WTC11 (cell line): ENCODE results near the gene SRMS. TPM values are rescaled to one million over a fixed set of nuclear protein-coding genes. Genes with fewer than 3 reads are reported as not detected.
"Not testable (repeated sequence)": the region's sequence is repeated elsewhere in the genome, so short reads cannot be mapped to it uniquely, and the experiment has no call there.

ENCODE experiments used
- ATAC-seq: fragments of 200-7000 bp; cut with Tn5 transposase; 2 replicates; pipeline ENCODE4 v1.10.0; 2021; ENCODE audit warnings: mild to moderate bottlenecking, moderate library complexity
- CTCF ChIA-PET: fragments of 300-600 bp; sonication (Branson Sonifier 250); formaldehyde crosslinking; loops from one replicate; lab custom pipeline; 2021; ENCODE audit warnings: antibody characterized with exemption; lab: Charles Lee
- POLR2A ChIA-PET: fragments of 350-600 bp; sonication (Branson Sonifier 250); formaldehyde crosslinking; loops from one replicate; lab custom pipeline; 2021; ENCODE audit warnings: antibody characterized with exemption; lab: Charles Lee
- DNase-seq: peaks from one replicate; pipeline ENCODE4 v3.0.0; 2021; ENCODE audit warnings: low spot score
- H3K27ac Mint-ChIP-seq: 2 replicates; pipeline ENCODE4 v1.8.0; 2021; ENCODE audit warnings: mixed read lengths
- H3K27me3 Mint-ChIP-seq: 2 replicates; pipeline ENCODE4 v1.8.0; 2021; ENCODE audit warnings: low read depth, mild to moderate bottlenecking, moderate library complexity, mixed read lengths
- H3K36me3 Mint-ChIP-seq: 2 replicates; pipeline ENCODE4 v1.8.0; 2021; ENCODE audit warnings: mixed read lengths
- H3K4me1 Mint-ChIP-seq: 2 replicates; pipeline ENCODE4 v1.8.0; 2022; ENCODE audit warnings: mixed read lengths
- H3K4me3 Mint-ChIP-seq: 2 replicates; pipeline ENCODE4 v1.8.0; 2021; ENCODE audit warnings: mild to moderate bottlenecking, moderate library complexity, mixed read lengths
- H3K9me3 Mint-ChIP-seq: 2 replicates; pipeline ENCODE4 v1.8.0; 2021; ENCODE audit warnings: mixed read lengths
- E2F5 ChIP-seq: sonication (generic); formaldehyde crosslinking; IDR thresholded peaks from 2 replicates; pipeline ENCODE4 v1.8.1; 2022; ENCODE audit warnings: mild to moderate bottlenecking, moderate library complexity, missing genetic modification reagents
- ELF4 ChIP-seq: sonication (generic); formaldehyde crosslinking; IDR thresholded peaks from 2 replicates; pipeline ENCODE4 v1.8.1; 2022; ENCODE audit warnings: low read depth, mild to moderate bottlenecking, moderate library complexity, missing genetic modification reagents
- HMGA2 ChIP-seq: fragments of 250-450 bp; sonication (Bioruptor Pico); IDR thresholded peaks from 2 replicates; pipeline ENCODE4 v1.4.0; 2021; ENCODE audit warnings: mild to moderate bottlenecking, moderate library complexity
- IRF1 ChIP-seq: sonication (generic); formaldehyde crosslinking; IDR thresholded peaks from 2 replicates; pipeline ENCODE4 v1.8.0; 2023; ENCODE audit warnings: missing genetic modification reagents
- NFYB ChIP-seq: sonication (generic); formaldehyde crosslinking; conservative IDR thresholded peaks from 2 replicates; pipeline ENCODE4 v1.8.0; 2022; ENCODE audit warnings: low read depth, missing genetic modification reagents
- NR3C1 ChIP-seq: sonication (generic); formaldehyde crosslinking; conservative IDR thresholded peaks from 2 replicates; pipeline ENCODE4 v1.8.1; 2023; ENCODE audit warnings: low read depth, mild to moderate bottlenecking, missing genetic modification reagents
- OVOL2 ChIP-seq: fragments of 250-450 bp; sonication (Bioruptor Pico); IDR thresholded peaks from 2 replicates; pipeline ENCODE4 v1.9.0; 2021; ENCODE audit warnings: mild to moderate bottlenecking, borderline replicate concordance
- STAT6 ChIP-seq: sonication (generic); formaldehyde crosslinking; conservative IDR thresholded peaks from 2 replicates; pipeline ENCODE4 v1.8.1; 2023; ENCODE audit warnings: mild to moderate bottlenecking, low read depth, missing genetic modification reagents, moderate library complexity
- TP53 ChIP-seq: sonication (generic); formaldehyde crosslinking; IDR thresholded peaks from 2 replicates; pipeline ENCODE4 v1.8.1; 2023; ENCODE audit warnings: mild to moderate bottlenecking, missing genetic modification reagents
- ZBTB43 ChIP-seq: sonication (generic); formaldehyde crosslinking; IDR thresholded peaks from 2 replicates; pipeline ENCODE4 v1.8.1; 2023; ENCODE audit warnings: mild to moderate bottlenecking, missing genetic modification reagents
- ZNF138 ChIP-seq: sonication (generic); formaldehyde crosslinking; conservative IDR thresholded peaks from 2 replicates; pipeline ENCODE4 v1.8.1; 2022; ENCODE audit warnings: mild to moderate bottlenecking, moderate library complexity, missing genetic modification reagents
- ZNF396 ChIP-seq: fragments of 250-450 bp; sonication (Bioruptor Pico); IDR thresholded peaks from 2 replicates; pipeline ENCODE4 v1.8.0; 2021; ENCODE audit warnings: mild to moderate bottlenecking, moderate library complexity, borderline replicate concordance
- total RNA-seq: library from RNA; stranded (reverse); gene quantifications from 3 replicates; pipeline ENCODE4 v1.2.3, GENCODE V29; 2021

The SRMS gene
- total RNA-seq, 1 experiment from 2014 or later = 0.26 TPM

- no peaks in the 10 kb centered on the region for H3K27me3 Mint-ChIP-seq
- no peaks in the 10 kb centered on the region for H3K9me3 Mint-ChIP-seq
- ATAC-seq (no peak), DNase-seq (no peak)
- ChIA-PET CTCF (interaction anchor here (0.6 to 4.2 kb wide), 5 partner anchors 17 to 34 kb away, joined by 3 to 52 read pairs (median 4); partner anchors contain the start of gene PTK6), POLR2A (no interaction called here)
- no peaks in the 10 kb centered on the region for H3K4me1 Mint-ChIP-seq
- H3K4me3 Mint-ChIP-seq = no peak overlapping the region
- H3K36me3 Mint-ChIP-seq = no peaks in the 10 kb centered on the region
- TF ChIP-seq ZNF396 (CRISPR knock-in tag) (no peak), ELF4 (no peak), NR3C1 (no peak), ZNF138 (CRISPR knock-in tag) (no peak), NFYB (no peak)
- no peak overlapping the region for H3K27ac Mint-ChIP-seq
These were observed 24.7 kb upstream of the SRMS start for GRCh38 chr20:63572071-63572787.

GRCh38 chr20:63571087-63571478 lies 23.5 kb upstream of the SRMS start:
- not testable (repeated sequence) for ATAC-seq, H3K9me3 Mint-ChIP-seq, H3K36me3 Mint-ChIP-seq, H3K4me1 Mint-ChIP-seq, DNase-seq, H3K27me3 Mint-ChIP-seq, H3K27ac Mint-ChIP-seq, H3K4me3 Mint-ChIP-seq
- ChIA-PET POLR2A (interaction anchor here (0.7 kb wide), 1 partner anchor 112 kb away, joined by 3 read pairs; no protein-coding TSS in a partner anchor), CTCF (interaction anchor here (0.7 to 1.2 kb wide), 2 partner anchors 16 to 204 kb away, joined by 3 read pairs; no protein-coding TSS in a partner anchor)

GRCh38 chr20:63570281-63571086 lies 22.9 kb upstream of the SRMS start:
- Mint-ChIP-seq H3K27me3 (no peaks in the 10 kb centered on the region), H3K27ac (no peak overlapping the region), H3K4me1 (no peaks in the 10 kb centered on the region), H3K36me3 (no peaks in the 10 kb centered on the region), H3K9me3 (no peaks in the 10 kb centered on the region), H3K4me3 (no peak overlapping the region)
- no peak for TF ChIP-seq HMGA2 (CRISPR knock-in tag)
- no peak for TF ChIP-seq OVOL2 (CRISPR knock-in tag)
- no peak for TF ChIP-seq IRF1 (CRISPR knock-in tag)
- TF ChIP-seq ZBTB43 = no peak
- no peak for TF ChIP-seq STAT6 (CRISPR knock-in tag)
- no peak for TF ChIP-seq E2F5 (CRISPR knock-in tag)
- TF ChIP-seq TP53 = no peak
- DNase-seq (no peak), ATAC-seq (no peak)
- ChIA-PET POLR2A (no interaction called here), CTCF (interaction anchor here (1.2 to 1.8 kb wide), 2 partner anchors 32 to 205 kb away, joined by 3 to 5 read pairs; no protein-coding TSS in a partner anchor)
